Liver (tissue), 3 donors: ENCODE measurements around the gene COL11A2.

ENCODE experiments used
- ATF3 ChIP-seq: IDR thresholded peaks from 2 replicates; pipeline ENCODE4 v1.6.1; 2016; ENCODE audit warnings: antibody characterized with exemption
- CTCF ChIP-seq: fragments of 150-350 bp; IDR thresholded peaks from 2 replicates; pipeline ENCODE4 v1.5.1; 2017; ENCODE audit warnings: improper control_type of control experiment, low read depth, low read length; ENCODE audit not compliant: missing input control
- FOXA1 ChIP-seq: IDR thresholded peaks from 2 replicates; pipeline ENCODE4 v1.6.1; 2016; ENCODE audit warnings: antibody characterized with exemption
- GABPA ChIP-seq, 2 donors: IDR thresholded peaks in 1 of 2; conservative IDR thresholded peaks in 1 of 2; 2 replicates each; pipeline ENCODE4 v1.6.1; 2016; ENCODE audit warnings: antibody characterized with exemption in 2 of 2, mild to moderate bottlenecking in 1 of 2, moderate library complexity in 1 of 2
- JUND ChIP-seq, 2 donors: IDR thresholded peaks; 2 replicates each; pipeline ENCODE4 v1.6.1; 2016; ENCODE audit warnings: antibody characterized with exemption in 2 of 2
- RAD21 ChIP-seq, 2 donors: IDR thresholded peaks; 2 replicates each; pipeline ENCODE4 v1.6.1; 2016; ENCODE audit warnings: antibody characterized with exemption in 2 of 2, mild to moderate bottlenecking in 2 of 2
- REST ChIP-seq: IDR thresholded peaks from 2 replicates; pipeline ENCODE4 v1.6.1; 2016; ENCODE audit warnings: antibody characterized with exemption, mild to moderate bottlenecking
- RXRA ChIP-seq, 2 donors: IDR thresholded peaks; 2 replicates each; pipeline ENCODE4 v1.6.1; 2017 to 2018; ENCODE audit warnings: antibody characterized with exemption in 2 of 2, mild to moderate bottlenecking in 1 of 2
- SP1 ChIP-seq: IDR thresholded peaks from 2 replicates; pipeline ENCODE4 v1.6.1; 2018; ENCODE audit warnings: antibody characterized with exemption, mild to moderate bottlenecking
- TAF1 ChIP-seq: conservative IDR thresholded peaks from 2 replicates; pipeline ENCODE4 v1.6.1; 2016; ENCODE audit warnings: antibody characterized with exemption, mild to moderate bottlenecking
- YY1 ChIP-seq: IDR thresholded peaks from 2 replicates; pipeline ENCODE4 v1.6.1; 2016; ENCODE audit warnings: antibody characterized with exemption, mild to moderate bottlenecking
- ZBTB33 ChIP-seq: IDR thresholded peaks from 2 replicates; pipeline ENCODE4 v1.6.1; 2016; ENCODE audit warnings: antibody characterized with exemption
- TF ChIP-seq, protein P1 (sequence below): IDR thresholded peaks from 2 replicates; pipeline ENCODE4 v1.6.1; 2016; ENCODE audit warnings: antibody characterized with exemption
- donor health status: healthy.
- donor health status: healthy.

GRCh38 chr6:33202799-33203198 lies 10.5 kb upstream of the COL11A2 start:
- TF ChIP-seq CTCF: no peak
- TF ChIP-seq JUND (IDR thresholded peaks at IDR 0.05): no peak
- TF ChIP-seq SP1: no peak
- TF ChIP-seq, protein P1, sequence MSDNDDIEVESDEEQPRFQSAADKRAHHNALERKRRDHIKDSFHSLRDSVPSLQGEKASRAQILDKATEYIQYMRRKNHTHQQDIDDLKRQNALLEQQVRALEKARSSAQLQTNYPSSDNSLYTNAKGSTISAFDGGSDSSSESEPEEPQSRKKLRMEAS: no peak
- TF ChIP-seq TAF1: no peak
- no peak for TF ChIP-seq ATF3
- no peak for TF ChIP-seq REST
- TF ChIP-seq RAD21 (IDR thresholded peaks at IDR 0.05): no peak
- TF ChIP-seq FOXA1: no peak
- TF ChIP-seq RXRA (IDR thresholded peaks at IDR 0.05): no peak
- no peak for TF ChIP-seq YY1
- TF ChIP-seq GABPA (IDR thresholded peaks at IDR 0.05 in 1 of 2, conservative IDR thresholded peaks at IDR 0.05 in 1 of 2): no peak
- TF ChIP-seq ZBTB33: no peak
